ENCODE measurements around the gene KLHL29.

Gene KLHL29

DNA sequence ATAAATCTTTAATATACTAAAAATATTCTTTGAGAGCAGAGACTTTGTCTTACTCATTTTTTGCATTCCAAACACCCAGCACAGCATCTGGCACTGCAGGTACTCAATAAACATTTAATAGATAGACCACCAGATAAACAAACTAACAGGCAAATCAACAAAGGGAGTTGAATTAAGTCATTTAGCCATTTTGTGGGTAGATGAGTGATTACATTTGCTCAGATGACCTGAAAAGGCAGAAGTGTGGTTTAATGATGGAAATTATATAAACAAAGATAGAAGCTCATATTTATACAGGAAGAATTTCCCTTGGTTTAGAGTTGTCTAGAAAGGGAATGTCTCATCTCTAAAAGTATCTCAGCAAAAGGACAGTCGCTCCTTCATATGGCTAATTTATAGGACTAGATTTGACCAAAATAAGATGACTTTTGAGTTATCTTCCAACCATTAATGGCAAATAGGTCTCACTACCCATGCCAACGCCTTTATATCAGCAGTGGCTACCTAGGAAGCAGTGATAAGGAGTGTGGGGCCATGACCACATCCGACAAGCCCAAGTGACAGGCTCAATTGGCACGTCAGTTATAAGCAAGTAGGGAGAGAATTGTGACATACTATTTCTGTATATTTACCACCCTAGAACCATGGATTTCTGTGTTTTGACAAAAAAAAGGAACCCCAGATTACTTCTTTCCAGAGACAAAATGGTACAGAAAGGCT, 368.5 kb downstream of the KLHL29 start:
- DNase-seq: no peak

DNA sequence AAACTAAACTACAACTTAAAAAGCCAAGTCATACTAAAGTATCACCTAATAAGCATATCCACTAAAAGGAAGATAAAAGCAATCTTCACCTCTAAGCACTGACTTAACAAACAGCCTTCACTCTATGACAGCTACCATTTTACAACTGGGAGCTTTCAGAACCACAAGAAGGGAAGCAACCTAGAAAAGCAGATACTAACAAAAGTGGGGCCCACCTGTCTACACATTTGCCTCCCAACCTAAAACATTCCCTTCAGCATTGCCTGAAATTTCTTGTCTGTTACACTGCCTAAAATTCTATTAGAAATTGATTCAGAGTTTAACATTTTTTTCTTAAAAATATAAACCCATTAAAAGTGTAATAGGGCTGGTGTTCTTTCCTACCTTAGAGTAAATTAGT, 370.0 kb downstream of the KLHL29 start:
- DNase-seq: no peak

DNA sequence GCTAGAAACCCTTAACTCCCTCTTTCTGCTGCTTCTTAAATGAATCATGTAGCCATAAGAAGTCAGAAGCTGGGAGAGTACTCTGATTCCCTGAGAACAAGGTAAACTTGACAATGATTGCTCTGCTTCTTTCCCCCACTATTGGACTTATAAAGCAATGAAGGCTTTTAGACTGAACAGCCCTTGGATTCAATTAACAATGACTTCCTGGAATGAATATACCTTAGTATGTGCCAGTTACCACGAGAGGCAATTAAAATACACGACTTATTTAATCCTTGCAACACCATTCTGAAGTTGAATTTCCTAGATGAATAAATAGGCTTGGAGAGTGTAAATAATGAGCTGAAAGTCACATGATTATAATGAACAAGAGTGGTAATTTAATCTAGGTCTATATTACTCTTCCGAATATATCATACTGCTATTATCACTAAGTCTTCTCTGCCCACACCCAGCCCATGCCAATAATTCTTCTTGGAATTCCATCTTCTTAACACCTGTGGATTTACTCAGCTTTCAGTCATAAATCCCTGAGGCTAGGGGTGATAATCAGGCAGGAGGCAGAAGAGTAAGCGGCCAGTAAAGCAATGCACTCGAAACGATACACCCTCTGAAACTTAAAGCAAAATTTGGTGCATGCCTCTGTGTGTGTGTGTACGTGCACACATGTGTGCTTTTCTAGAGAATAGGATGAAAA, 371.8 kb downstream of the KLHL29 start:
- no peak for DNase-seq

DNA sequence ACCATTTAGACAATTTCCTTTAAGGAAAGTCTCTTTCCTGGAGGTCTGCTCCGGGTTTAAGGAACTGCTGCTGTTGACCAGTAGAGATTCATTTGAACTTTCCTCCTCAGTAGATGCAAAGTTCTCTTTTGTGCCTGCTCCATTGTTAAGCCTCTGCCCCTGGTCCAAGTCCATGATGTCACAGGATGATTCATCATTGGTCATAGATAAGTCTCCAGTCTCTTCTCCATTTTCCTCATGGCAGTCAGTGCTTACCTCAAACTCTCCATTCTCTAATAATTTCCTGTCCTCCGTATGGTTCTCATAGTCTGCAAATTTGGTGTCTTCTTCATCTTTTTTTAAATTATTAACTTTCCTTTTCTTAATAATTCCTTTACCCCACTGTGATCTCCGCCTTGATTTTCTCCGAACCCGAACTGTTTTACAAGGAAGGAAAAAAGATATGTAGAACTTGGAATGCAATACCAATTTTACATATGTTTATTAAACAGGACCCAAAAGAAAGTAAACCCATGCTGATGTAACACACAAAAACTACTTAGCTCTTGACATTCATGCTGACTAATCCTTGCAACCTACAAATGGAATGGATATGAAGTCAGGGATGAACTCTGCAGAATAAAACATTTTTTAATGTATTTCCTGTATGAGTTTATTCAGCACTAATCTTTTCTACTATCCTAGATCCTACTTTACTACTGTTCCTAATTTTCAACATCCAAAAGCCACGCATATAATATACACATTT, 372.9 kb downstream of the KLHL29 start:
- DNase-seq: peak; percentile 8

Data from activated CD4-positive, alpha-beta T cell treated with anti-CD3 and anti-CD28 coated beads, Interleukin-10, Interleukin-2, amounts not matched to agents 100 ng/mL and 50 ng/mL, durations not matched to agents 16 hours and 8 hours (primary cell).